Osteoblast (primary cell): ENCODE results near the gene ITSN1. TPM values are rescaled to one million over a fixed set of nuclear protein-coding genes. Genes with fewer than 3 reads are reported as not detected.
"Not testable (repeated sequence)": the region's sequence is repeated elsewhere in the genome, so short reads cannot be mapped to it uniquely, and the experiment has no call there.

Experiments used
- DNase-seq: peaks from one replicate; pipeline ENCODE4 v3.0.0; 2011; ENCODE audit warnings: low spot score, mixed read lengths; ENCODE audit not compliant: insufficient read length; ENCODE audit errors: missing footprints
- H2AFZ ChIP-seq: 2 replicates; pipeline ENCODE4 v1.6.0; 2011; ENCODE audit warnings: mild to moderate bottlenecking, low read length
- H3K27ac ChIP-seq: 2 replicates; pipeline ENCODE4 v1.5.1; 2011; ENCODE audit warnings: mild to moderate bottlenecking, low read depth, low read length, moderate library complexity
- H3K27me3 ChIP-seq: 2 replicates; pipeline ENCODE4 v1.6.0; 2012; ENCODE audit warnings: mild to moderate bottlenecking, control low read depth, inconsistent platforms, low read length, moderate library complexity; ENCODE audit not compliant: insufficient read depth
- H3K36me3 ChIP-seq: 2 replicates; pipeline ENCODE4 v1.5.1; 2011; ENCODE audit warnings: mild to moderate bottlenecking, low read length, control low read depth, moderate library complexity; ENCODE audit not compliant: insufficient read depth
- H3K4me1 ChIP-seq: 2 replicates; pipeline ENCODE4 v1.5.1; 2011; ENCODE audit warnings: mild to moderate bottlenecking, low read length, control low read depth, moderate library complexity; ENCODE audit not compliant: insufficient read depth
- H3K4me2 ChIP-seq: 2 replicates; pipeline ENCODE4 v1.6.0; 2011; ENCODE audit warnings: mild to moderate bottlenecking, low read length; ENCODE audit not compliant: insufficient read depth
- H3K4me3 ChIP-seq: fragments of 200-600 bp; sonication (generic); 3 replicates; pipeline ENCODE4 v1.5.1; 2012; ENCODE audit warnings: mild to moderate bottlenecking, low read length, inconsistent platforms; ENCODE audit not compliant: insufficient read depth
- H3K79me2 ChIP-seq: 2 replicates; pipeline ENCODE4 v1.6.0; 2012; ENCODE audit warnings: mild to moderate bottlenecking, low read length, control low read depth, inconsistent platforms; ENCODE audit not compliant: insufficient read depth
- H3K9me3 ChIP-seq: 2 replicates; pipeline ENCODE4 v1.5.1; 2011; ENCODE audit warnings: low read depth, low read length, control low read depth
- H4K20me1 ChIP-seq: 2 replicates; pipeline ENCODE4 v1.6.0; 2012; ENCODE audit warnings: mild to moderate bottlenecking, low read length, control low read depth; ENCODE audit not compliant: insufficient read depth
- total RNA-seq: library from RNA; depleted of rRNA; stranded (reverse); fragments of >200 nt; gene quantifications from 2 replicates; pipeline ENCODE4 v1.2.3, GENCODE V29; 2012
- TF ChIP-seq, protein P1 (sequence below): IDR thresholded peaks from 2 replicates; pipeline ENCODE4 v1.5.1; 2011; ENCODE audit warnings: mild to moderate bottlenecking, low read depth, low read length, moderate library complexity; ENCODE audit errors: extremely low read depth

The ITSN1 gene
- total RNA-seq, 1 donor: 42.7 TPM

DNA sequence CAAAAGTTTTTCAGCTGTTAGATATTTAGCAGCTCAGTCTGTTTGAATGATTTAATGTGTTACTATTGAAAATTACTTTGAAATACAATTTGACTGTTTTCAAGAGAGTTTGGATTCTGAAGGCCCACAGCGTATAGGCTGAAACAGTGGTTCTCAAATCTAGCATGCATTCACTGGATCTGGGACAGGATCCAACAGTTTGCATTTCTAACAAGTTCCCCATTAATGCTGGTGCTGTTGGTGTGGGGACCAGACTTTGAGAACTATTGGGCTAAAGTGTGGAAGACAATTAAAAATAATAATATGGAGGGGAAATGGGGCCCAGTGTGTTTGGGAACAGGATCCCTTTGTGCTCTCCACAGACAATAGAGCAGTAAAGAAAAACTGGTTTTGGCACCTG, 31.9 kb downstream of the ITSN1 start:
- H4K20me1 ChIP-seq: peaks cover 34% of the 10 kb centered on the region

DNA sequence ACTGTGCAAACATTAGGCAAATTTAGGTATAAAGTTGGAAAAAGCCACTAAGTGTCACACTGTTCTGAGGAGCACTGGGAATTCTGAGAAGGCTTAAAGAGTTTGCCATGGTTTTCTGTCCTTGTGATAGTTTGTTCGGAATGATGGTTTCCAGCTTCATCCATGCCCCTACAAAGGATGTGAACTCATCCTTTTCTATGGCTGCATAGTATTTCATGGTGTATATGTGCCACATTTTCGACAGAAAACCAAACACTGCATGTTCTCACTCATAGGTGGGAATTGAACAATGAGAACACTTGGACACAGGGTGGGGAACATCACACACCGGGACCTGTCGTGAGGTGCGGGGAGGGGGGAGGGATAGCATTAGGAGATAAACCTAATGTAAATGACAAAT, 34.4 kb downstream of the ITSN1 start:
- H3K36me3 ChIP-seq, H3K27ac ChIP-seq, DNase-seq, H3K4me1 ChIP-seq, H3K27me3 ChIP-seq, H3K4me2 ChIP-seq, H2AFZ ChIP-seq, H3K9me3 ChIP-seq, H3K4me3 ChIP-seq: not testable (repeated sequence)
- Histone ChIP-seq H3K79me2 (peaks cover 85% of the 10 kb centered on the region), H4K20me1 (peaks cover 30% of the 10 kb centered on the region)

More for the DNA sequence above, 31.9 kb downstream of the ITSN1 start:
- TF ChIP-seq, protein P1, sequence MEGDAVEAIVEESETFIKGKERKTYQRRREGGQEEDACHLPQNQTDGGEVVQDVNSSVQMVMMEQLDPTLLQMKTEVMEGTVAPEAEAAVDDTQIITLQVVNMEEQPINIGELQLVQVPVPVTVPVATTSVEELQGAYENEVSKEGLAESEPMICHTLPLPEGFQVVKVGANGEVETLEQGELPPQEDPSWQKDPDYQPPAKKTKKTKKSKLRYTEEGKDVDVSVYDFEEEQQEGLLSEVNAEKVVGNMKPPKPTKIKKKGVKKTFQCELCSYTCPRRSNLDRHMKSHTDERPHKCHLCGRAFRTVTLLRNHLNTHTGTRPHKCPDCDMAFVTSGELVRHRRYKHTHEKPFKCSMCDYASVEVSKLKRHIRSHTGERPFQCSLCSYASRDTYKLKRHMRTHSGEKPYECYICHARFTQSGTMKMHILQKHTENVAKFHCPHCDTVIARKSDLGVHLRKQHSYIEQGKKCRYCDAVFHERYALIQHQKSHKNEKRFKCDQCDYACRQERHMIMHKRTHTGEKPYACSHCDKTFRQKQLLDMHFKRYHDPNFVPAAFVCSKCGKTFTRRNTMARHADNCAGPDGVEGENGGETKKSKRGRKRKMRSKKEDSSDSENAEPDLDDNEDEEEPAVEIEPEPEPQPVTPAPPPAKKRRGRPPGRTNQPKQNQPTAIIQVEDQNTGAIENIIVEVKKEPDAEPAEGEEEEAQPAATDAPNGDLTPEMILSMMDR: no peak
- DNase-seq: no peak
- Histone ChIP-seq H2AFZ (no peak overlapping the region), H3K36me3 (no peaks in the 10 kb centered on the region), H3K4me2 (no peak overlapping the region), H3K9me3 (no peaks in the 10 kb centered on the region), H3K4me3 (no peak overlapping the region), H3K27me3 (no peaks in the 10 kb centered on the region), H3K79me2 (peaks cover 91% of the 10 kb centered on the region), H3K27ac (no peak overlapping the region), H3K4me1 (no peaks in the 10 kb centered on the region)

DNA sequence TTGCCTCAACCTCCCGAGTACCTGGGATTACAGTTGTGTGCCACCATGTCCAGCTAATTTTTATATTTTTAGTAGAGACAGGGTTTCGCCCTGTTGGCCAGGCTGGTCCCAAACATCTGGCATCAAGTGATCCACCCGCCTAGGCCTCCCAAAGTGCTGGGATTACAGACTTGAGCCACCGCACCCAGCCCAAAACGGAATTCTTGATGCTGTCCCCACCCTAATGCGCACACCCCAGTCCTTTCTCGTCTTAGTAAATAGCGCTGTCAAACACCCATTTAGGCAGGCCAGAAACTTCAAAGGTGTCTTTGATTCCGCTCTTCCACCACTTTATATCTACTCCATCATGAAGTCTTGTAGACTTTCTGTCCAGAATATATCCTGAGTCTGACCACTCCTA, 35.1 kb downstream of the ITSN1 start:
- peaks cover 82% of the 10 kb centered on the region for H3K79me2 ChIP-seq

DNA sequence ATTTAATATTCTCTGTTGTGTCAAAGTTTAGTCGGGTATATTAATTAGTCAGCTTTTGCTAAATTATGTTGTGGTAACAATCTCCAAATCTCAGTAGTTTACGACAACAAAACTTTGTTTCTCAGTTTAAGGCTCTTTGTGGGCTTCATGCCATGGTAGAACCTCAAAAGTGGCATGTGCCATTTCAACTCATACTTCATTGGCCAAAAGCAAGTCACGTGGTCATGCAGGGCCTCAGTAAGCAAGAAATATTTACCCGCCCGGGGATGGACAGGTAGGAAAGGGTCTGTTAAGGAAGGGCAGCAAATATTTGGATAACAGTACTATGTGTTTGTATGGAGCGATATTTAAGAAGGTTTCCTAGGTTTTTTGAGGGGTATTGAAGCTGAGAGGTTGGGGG, 38.6 kb downstream of the ITSN1 start:
- Histone ChIP-seq H3K27me3 (no peaks in the 10 kb centered on the region), H3K4me1 (peaks cover 30% of the 10 kb centered on the region), H3K4me3 (no peak overlapping the region), H3K9me3 (no peaks in the 10 kb centered on the region), H3K79me2 (peaks cover 68% of the 10 kb centered on the region), H4K20me1 (peaks cover 14% of the 10 kb centered on the region), H3K36me3 (no peaks in the 10 kb centered on the region), H3K4me2 (no peak overlapping the region), H2AFZ (no peak overlapping the region), H3K27ac (no peak overlapping the region)
- DNase-seq: no peak
- TF ChIP-seq, protein P1: no peak

More for the DNA sequence above, 35.1 kb downstream of the ITSN1 start:
- Histone ChIP-seq H3K27ac (no peak overlapping the region), H3K9me3 (no peaks in the 10 kb centered on the region), H4K20me1 (peaks cover 30% of the 10 kb centered on the region), H3K27me3 (no peaks in the 10 kb centered on the region), H3K4me1 (no peaks in the 10 kb centered on the region), H3K36me3 (no peaks in the 10 kb centered on the region), H3K4me3 (no peak overlapping the region), H3K4me2 (no peak overlapping the region), H2AFZ (no peak overlapping the region)
- no peak for DNase-seq
- TF ChIP-seq, protein P1: no peak
